ENCODE data around the gene ARFRP1.

Gene ARFRP1

DNA sequence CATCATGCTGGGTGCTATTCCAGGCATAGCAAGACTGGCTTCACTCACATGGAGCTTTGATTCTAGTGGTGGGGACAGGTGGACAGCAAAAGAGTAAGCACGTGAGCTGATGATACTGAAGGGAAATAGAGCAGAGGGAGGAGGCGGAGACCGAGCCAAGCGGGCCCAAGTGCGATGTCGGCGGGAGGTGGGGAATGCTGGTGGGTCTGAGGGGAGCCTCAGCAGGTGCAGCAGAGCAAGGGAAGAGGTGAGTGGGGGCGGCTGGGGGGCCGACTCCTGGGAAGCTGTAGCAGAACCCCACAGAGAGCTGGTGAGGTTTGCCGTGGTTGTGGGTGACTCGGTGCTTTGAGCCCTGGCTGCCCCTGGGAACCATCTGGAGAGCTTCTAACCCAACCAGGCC, 39.4 kb downstream of the ARFRP1 start:
- TF ChIP-seq, protein P1, sequence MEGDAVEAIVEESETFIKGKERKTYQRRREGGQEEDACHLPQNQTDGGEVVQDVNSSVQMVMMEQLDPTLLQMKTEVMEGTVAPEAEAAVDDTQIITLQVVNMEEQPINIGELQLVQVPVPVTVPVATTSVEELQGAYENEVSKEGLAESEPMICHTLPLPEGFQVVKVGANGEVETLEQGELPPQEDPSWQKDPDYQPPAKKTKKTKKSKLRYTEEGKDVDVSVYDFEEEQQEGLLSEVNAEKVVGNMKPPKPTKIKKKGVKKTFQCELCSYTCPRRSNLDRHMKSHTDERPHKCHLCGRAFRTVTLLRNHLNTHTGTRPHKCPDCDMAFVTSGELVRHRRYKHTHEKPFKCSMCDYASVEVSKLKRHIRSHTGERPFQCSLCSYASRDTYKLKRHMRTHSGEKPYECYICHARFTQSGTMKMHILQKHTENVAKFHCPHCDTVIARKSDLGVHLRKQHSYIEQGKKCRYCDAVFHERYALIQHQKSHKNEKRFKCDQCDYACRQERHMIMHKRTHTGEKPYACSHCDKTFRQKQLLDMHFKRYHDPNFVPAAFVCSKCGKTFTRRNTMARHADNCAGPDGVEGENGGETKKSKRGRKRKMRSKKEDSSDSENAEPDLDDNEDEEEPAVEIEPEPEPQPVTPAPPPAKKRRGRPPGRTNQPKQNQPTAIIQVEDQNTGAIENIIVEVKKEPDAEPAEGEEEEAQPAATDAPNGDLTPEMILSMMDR (IDR thresholded peaks at IDR 0.05): no peak

DNA sequence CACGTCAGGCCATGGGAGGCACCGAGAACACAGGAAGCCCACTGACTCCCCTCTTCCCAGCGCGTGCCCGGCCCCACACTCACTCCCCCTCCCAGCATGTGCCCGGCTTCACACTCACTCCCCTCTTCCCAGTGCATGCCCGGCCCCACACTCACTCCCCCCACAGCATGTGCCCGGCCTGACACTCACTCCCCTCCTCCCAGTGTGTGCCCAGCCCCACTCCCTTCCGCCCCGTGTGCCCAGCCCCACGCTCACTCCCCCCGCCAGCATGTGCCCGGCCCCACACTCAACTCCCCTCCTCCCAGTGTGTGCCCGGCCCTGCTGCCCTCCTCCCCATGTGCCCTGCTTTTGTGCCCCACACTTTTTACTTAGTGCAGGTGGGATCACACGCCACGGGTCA, 39.9 kb downstream of the ARFRP1 start:
- TF ChIP-seq, protein P1 (IDR thresholded peaks at IDR 0.05): no peak

DNA sequence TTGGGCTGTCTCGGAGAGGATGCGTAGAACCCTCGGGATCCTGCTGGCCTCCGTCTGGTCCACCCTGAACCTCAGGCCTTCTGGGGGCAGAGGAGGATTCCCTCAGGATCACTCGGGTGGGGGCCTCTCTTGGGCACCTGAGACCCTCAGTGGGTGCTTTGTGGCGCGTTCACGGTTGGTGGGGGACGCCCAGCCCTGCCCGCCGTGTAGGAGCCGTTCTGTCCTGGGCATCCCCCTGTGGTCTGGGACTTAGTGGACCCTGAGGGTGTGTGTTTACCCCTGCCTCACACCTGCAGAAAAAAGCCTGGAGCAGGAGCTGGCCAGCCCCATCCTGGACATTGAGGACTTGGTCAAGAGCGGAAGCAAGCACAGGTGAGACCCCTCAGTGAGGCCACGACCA, 42.1 kb downstream of the ARFRP1 start:
- TF ChIP-seq, protein P1 (IDR thresholded peaks at IDR 0.05): no peak

DNA sequence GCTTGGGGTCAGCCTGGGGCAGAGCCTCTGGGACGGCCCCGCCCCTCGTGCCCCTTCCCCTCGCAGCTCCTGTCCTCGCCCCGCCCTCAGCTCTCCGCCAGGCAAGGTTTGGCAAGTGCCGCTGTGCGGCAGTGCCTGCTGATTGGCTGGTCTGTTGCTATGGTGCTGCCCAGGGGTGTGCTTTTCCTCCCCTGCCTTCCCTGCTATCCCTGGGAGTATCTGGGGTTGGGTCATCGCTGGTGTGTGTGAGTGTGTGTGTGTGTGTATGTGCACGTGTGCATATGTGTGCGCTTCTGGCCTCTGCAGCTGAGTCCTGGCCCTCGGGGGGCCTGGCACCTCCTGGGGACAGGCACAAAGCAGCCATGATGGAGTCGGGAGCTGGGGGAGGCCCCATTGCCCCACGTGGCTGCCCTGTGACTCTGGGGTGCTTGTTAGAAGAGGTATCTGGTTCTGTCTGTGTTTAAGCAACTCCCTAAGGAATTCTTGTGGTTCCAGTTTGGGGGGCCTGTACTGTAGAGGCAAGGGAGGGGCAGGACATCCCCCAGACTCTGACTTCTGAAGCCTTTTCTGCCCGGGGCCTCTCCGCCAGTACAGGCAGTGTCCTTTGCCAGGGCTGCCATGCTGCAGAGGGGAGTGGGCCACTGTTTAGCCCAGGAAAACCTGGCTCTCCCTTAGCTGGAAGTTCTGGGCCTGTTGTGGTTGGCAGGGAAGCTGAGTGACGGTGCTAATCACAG, 42.7 kb downstream of the ARFRP1 start:
- TF ChIP-seq, protein P1 (IDR thresholded peaks at IDR 0.05): no peak

DNA sequence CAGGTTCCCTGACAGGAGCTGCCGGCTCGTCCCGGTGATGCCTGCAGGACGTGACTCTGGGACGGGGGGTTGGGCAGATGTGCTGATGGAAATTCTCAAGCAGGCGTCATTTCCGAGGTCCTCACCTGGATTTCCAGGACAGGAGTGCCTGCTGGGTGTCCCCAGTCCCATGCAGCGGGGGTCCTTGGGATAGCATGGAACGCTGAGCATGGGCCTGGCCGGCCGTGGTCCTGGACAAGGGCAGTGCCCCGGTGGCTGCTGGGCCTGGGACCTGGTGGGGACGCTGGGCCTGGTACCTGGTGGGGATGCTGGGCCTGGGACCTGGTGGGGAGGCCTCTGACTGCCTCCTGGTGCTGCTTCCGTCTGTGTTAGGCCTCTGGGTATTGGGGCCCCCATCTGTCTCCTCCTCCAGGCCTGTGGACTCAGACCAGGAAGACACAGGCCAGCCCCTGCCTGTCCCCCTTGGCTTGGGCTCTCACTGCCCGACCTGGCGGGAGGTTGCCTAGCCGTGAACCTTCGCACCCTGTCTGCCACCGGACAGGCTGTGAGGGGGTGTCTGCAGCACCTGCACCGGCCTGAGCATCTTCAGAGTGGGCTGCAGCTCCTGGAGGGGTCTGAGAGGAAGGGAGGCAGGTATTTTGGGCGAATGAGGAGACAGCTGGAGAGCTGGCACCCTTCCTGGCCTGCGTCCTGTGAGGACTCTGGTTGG, 43.5 kb downstream of the ARFRP1 start:
- TF ChIP-seq, protein P1 (IDR thresholded peaks at IDR 0.05): no peak

DNA sequence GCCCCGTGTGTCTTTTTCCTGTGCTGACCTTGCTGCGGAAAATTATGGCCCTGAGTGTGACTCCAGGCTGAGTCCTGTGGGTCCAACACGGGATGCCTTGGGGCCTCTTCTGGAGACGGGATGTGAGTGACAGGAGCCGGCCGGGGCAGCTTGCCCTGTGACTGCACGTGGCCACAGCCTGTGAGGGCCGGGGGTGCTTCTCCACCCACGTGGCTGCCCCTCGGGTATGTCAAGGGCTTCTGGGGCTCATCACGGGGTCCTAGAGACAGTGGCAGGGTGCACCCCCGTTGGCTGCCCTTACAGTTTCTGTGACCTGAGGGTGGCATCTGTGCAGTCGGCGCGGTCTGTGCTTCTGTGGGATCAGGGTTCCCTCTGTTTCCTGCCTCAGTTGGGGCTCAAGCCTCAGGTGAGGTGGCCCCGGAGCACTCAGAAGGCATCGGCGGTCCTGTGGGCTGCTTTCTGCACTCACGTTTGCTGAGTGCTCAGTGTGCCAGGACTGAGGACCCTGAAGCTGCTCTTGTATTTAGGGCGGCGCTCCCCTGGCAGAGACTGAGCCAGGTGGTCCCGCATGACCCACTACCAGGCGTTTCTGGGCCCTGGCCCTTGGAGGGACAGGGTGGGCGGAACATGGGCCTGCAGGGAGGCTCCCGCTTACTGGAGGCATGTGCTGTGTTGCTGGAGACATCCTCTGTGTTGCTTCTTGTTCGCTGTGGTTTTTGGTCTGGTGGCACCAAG, 44.3 kb downstream of the ARFRP1 start:
- TF ChIP-seq, protein P1 (IDR thresholded peaks at IDR 0.05): no peak

DNA sequence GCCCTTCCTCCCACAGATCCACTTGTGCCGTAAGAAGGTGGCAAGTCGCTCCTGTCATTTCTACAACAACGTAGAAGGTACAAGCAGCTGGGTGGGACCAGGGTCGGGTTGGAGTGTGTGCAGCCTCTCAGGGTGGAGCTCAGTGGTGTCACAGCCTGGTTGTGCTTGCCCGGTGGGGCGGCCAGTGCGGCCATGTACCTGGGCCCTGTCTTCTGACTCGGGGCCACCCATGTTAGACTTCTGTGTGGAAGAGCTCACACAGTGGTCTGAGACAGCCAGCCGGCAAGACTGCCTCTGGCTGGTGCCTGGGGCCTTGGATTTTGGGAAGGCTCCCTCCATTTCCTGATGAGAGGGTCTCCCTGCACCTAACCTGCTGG, 45.0 kb downstream of the ARFRP1 start:
- TF ChIP-seq, protein P1 (IDR thresholded peaks at IDR 0.05): no peak

Measured in LNCAP (cell line).